ENCODE measurements around the gene RBMS3.

DNA sequence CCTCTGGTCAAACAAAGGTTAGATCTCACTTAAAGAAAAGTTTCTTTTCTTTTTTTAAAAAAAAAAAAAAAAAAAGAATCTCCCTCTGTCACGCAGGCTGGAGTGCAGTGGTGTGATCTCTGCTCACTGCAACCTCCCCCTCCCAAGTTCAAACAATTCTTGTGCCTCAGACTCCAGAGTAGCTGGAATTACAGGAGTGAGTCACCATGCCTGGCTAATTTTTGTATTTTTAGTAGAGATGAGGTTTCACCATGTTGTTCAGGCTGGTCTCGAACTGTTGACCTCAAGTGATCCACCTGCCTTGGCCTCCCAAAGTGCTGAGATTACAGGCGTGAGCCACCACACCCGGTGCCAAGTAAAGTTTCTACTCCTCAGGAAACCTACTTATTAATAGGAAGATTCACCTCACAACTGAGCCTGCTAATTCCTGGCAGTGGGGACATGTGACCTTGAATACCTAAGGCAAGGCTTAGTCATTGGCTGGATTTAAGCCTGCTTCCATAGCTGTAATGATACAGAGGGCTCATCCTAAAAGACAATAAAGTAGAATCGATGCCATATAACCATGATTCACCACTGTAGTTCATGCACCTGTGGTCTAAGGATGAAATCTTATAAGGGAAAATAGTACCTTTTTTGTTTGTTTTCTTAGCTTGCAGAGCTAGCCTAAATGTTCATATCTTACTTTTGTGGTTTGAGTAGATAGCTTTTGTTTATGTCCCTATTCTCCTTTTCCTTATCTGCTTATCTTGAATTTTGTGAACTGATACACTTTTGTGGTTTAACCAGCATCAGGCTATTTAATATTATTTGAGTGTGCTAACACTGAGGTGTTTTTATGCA lies 24.8 kb upstream of the RBMS3 start:
- TF ChIP-seq, protein P1, sequence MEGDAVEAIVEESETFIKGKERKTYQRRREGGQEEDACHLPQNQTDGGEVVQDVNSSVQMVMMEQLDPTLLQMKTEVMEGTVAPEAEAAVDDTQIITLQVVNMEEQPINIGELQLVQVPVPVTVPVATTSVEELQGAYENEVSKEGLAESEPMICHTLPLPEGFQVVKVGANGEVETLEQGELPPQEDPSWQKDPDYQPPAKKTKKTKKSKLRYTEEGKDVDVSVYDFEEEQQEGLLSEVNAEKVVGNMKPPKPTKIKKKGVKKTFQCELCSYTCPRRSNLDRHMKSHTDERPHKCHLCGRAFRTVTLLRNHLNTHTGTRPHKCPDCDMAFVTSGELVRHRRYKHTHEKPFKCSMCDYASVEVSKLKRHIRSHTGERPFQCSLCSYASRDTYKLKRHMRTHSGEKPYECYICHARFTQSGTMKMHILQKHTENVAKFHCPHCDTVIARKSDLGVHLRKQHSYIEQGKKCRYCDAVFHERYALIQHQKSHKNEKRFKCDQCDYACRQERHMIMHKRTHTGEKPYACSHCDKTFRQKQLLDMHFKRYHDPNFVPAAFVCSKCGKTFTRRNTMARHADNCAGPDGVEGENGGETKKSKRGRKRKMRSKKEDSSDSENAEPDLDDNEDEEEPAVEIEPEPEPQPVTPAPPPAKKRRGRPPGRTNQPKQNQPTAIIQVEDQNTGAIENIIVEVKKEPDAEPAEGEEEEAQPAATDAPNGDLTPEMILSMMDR (conservative IDR thresholded peaks at IDR 0.05; ENCODE audit: low read length) = no peak
- TF ChIP-seq EZH2phosphoT487 (IDR thresholded peaks at IDR 0.05; ENCODE audit: borderline replicate concordance, low read depth, low read length) = no peak

Data from OCI-LY7 (cell line).